Upper lobe of left lung (tissue), 6 donors: ENCODE measurements around the gene PPM1B. TPM values are rescaled to one million over a fixed set of nuclear protein-coding genes. Genes with fewer than 3 reads are reported as not detected.

ENCODE experiments used
- ATAC-seq, 2 donors: fragments of 200-7000 bp; cut with Tn5 transposase; one replicate each; pipeline ENCODE4 v1.9.1; 2022; ENCODE audit warnings: mild to moderate bottlenecking in 2 of 2, moderate library complexity in 2 of 2; ENCODE audit not compliant: low FRiP score in 2 of 2
- DNase-seq, 2 donors: peaks; one replicate each; pipeline ENCODE4 v3.0.0-alpha.2; 2019 to 2020
- H3K27ac ChIP-seq, 4 donors: fragments of 200-600 bp; sonication (generic); one replicate each; pipeline ENCODE4 v1.5.1; 2016 to 2019
- H3K27me3 ChIP-seq, 4 donors: fragments of 200-600 bp; sonication (generic); one replicate each; pipeline ENCODE4 v1.5.1; 2017 to 2019
- H3K36me3 ChIP-seq, 4 donors: fragments of 200-600 bp; sonication (generic); one replicate each; pipeline ENCODE4 v1.5.1; 2016 to 2019
- H3K4me1 ChIP-seq, 4 donors: fragments of 200-600 bp; sonication (generic); one replicate each; pipeline ENCODE4 v1.5.1; 2018 to 2019
- H3K4me3 ChIP-seq, 4 donors: fragments of 200-600 bp; sonication (generic); one replicate each; pipeline ENCODE4 v1.5.1; 2017 to 2019; ENCODE audit warnings: mild to moderate bottlenecking in 2 of 4, moderate library complexity in 1 of 4
- H3K9me3 ChIP-seq, 4 donors: fragments of 200-600 bp; sonication (generic); one replicate each; pipeline ENCODE4 v1.5.1; 2018 to 2019
- EP300 ChIP-seq, 4 donors: sonication (generic); formaldehyde crosslinking; IDR thresholded peaks; one replicate each; pipeline ENCODE4 v1.5.1; 2017; ENCODE audit warnings: antibody characterized with exemption in 4 of 4, control low read depth in 2 of 4
- POLR2A ChIP-seq, 4 donors: fragments of 450-650 bp; IDR thresholded peaks; one replicate each; pipeline ENCODE4 v1.5.1; 2016 to 2017; ENCODE audit warnings: antibody characterized with exemption in 4 of 4, mild to moderate bottlenecking in 2 of 4
- POLR2AphosphoS5 ChIP-seq, 2 donors: sonication (generic); formaldehyde crosslinking; IDR thresholded peaks; one replicate each; pipeline ENCODE4 v1.5.1; 2017; ENCODE audit warnings: antibody characterized with exemption in 2 of 2
- WGBS, 2 donors: methylation state at CpG; one replicate each; pipeline ENCODE4 v1.1.5; 2017 to 2018; 5-methylcytosine and 5-hydroxymethylcytosine counted together
- small RNA-seq, 4 donors: library from RNA; depleted of rRNA; stranded (forward); fragments of <200 nt; gene quantifications; one replicate each; pipeline ENCODE3, GENCODE V24; 2016
- total RNA-seq, 6 donors: library from RNA; depleted of rRNA in 4 of 6; stranded (reverse); fragments of >200 nt in 4 of 6; gene quantifications; one replicate each; pipeline versions ENCODE4 v1.1.0 to v1.2.1, GENCODE V29; 2016 to 2021
- TF ChIP-seq, protein P1 (sequence below), 6 experiments: fragments of 450-650 bp in 4 of 6; fragments of 200-600 bp in 2 of 6; sonication (generic) in 2 of 6; IDR thresholded peaks; one replicate each; pipeline ENCODE4 v1.5.1; 2016 to 2019; ENCODE audit warnings: antibody characterized with exemption in 6 of 6
- donor health status: DM: no; HTN: no; CAD: no; lungs with moderate emphysema.
- donor health status: DM: no; HTN: yes; CAD: no; lungs with severe emphysema.

Gene PPM1B
- total RNA-seq, 6 donors from 2014 or later, result 35.5 to 71.2 (median 45.6) TPM

GRCh38 chr2:44277541-44277940 lies 108.9 kb downstream of the PPM1B start:
- Histone ChIP-seq H3K9me3 (no peaks in the 10 kb centered on the region), H3K36me3 (no peaks in the 10 kb centered on the region), H3K27ac (no peak overlapping the region), H3K27me3 (no peaks in the 10 kb centered on the region), H3K4me3 (no peak overlapping the region), H3K4me1 (no peaks in the 10 kb centered on the region)
- no peak for DNase-seq
- ATAC-seq, result no peak
- 72 to 80% methylated on average over 1 of the region's 1 CpG for WGBS, 2 donors
- TF ChIP-seq EP300 (IDR thresholded peaks at IDR 0.05), result no peak
- TF ChIP-seq POLR2A (IDR thresholded peaks at IDR 0.05), result no peak
- TF ChIP-seq, protein P1, sequence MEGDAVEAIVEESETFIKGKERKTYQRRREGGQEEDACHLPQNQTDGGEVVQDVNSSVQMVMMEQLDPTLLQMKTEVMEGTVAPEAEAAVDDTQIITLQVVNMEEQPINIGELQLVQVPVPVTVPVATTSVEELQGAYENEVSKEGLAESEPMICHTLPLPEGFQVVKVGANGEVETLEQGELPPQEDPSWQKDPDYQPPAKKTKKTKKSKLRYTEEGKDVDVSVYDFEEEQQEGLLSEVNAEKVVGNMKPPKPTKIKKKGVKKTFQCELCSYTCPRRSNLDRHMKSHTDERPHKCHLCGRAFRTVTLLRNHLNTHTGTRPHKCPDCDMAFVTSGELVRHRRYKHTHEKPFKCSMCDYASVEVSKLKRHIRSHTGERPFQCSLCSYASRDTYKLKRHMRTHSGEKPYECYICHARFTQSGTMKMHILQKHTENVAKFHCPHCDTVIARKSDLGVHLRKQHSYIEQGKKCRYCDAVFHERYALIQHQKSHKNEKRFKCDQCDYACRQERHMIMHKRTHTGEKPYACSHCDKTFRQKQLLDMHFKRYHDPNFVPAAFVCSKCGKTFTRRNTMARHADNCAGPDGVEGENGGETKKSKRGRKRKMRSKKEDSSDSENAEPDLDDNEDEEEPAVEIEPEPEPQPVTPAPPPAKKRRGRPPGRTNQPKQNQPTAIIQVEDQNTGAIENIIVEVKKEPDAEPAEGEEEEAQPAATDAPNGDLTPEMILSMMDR (IDR thresholded peaks at IDR 0.05), result no peak
- TF ChIP-seq POLR2AphosphoS5 (IDR thresholded peaks at IDR 0.05), result no peak

DNA sequence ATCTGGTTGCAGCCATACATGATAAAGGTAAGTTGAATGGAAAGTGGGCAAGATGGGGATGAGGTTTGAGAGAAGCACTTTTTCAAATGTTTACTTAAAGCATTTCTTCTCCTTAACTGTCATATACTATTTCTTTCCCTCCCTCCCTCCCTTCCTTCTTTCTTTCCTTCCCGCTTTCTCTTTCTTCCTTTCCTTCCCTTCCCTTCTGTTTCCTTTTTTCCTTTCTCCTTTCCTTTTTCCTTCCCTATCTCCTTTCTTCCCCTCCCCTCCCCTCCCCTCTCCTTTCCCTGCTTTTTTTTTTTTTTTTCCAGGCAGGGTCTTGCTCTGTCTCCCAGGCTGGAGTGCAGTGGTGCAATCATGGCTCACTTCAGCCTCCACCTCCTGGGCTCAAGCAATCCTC lies 112.2 kb downstream of the PPM1B start:
- ATAC-seq (no peak), DNase-seq (no peak)
- Histone ChIP-seq H3K4me3 (no peak overlapping the region), H3K36me3 (no peaks in the 10 kb centered on the region), H3K27me3 (no peaks in the 10 kb centered on the region), H3K9me3 (no peaks in the 10 kb centered on the region), H3K27ac (no peak overlapping the region), H3K4me1 (no peaks in the 10 kb centered on the region)
- WGBS, 2 donors, result 97 to 100% methylated on average over 1 of the region's 1 CpG
- TF ChIP-seq POLR2AphosphoS5 (IDR thresholded peaks at IDR 0.05) (no peak), EP300 (IDR thresholded peaks at IDR 0.05) (no peak), POLR2A (IDR thresholded peaks at IDR 0.05) (no peak)
- TF ChIP-seq, protein P1 (IDR thresholded peaks at IDR 0.05), result no peak

Small RNAs within 50 kb of the gene (small RNA-seq; reads per million reads assigned to genes)
- 0 reads per million in 4 donors for gene RNU6-566P

Other genes with a start within 250 kb of the PPM1B start
- gene LRPPRC, start 172.9 kb upstream of the PPM1B start, total RNA-seq, result 10 to 100 TPM; 29.3 to 86.2 (median 47.2) TPM
- under 1 TPM in 3 of 6 donors, not detected in 3; 0.10 to 0.78 (median 0.20) TPM for gene SLC3A1, start 106.6 kb downstream of the PPM1B start, total RNA-seq
- gene PREPL, start 192.6 kb downstream of the PPM1B start, total RNA-seq, result 10 to 100 TPM; 21.4 to 54.9 (median 34.2) TPM
- 10 to 100 TPM in 4 of 6 donors, 1 to 10 TPM in 2; 7.7 to 17.8 (median 12.2) TPM for gene CAMKMT, start 193.1 kb downstream of the PPM1B start, total RNA-seq